Measurements from ENCODE around the gene MMRN1.

DNA sequence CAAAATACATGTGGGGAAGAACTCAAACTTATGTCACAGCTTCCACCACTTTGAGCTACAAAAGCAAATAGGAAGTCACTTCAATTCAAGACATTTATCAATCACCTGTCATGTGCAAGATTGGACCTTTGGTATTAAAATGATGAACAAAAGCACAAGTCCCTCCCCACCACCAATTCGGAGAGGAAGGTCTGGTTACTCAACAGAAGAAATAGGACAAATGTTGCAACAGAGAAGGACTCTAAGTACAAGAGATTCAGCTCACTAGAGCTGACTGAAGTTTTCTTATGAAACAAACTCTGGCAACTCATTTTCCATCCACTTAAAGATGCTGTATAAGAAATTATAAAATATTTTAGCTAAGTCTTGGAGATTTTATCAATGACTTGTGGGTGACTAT, 16.0 kb upstream of the MMRN1 start:
- TF ChIP-seq, protein P1, sequence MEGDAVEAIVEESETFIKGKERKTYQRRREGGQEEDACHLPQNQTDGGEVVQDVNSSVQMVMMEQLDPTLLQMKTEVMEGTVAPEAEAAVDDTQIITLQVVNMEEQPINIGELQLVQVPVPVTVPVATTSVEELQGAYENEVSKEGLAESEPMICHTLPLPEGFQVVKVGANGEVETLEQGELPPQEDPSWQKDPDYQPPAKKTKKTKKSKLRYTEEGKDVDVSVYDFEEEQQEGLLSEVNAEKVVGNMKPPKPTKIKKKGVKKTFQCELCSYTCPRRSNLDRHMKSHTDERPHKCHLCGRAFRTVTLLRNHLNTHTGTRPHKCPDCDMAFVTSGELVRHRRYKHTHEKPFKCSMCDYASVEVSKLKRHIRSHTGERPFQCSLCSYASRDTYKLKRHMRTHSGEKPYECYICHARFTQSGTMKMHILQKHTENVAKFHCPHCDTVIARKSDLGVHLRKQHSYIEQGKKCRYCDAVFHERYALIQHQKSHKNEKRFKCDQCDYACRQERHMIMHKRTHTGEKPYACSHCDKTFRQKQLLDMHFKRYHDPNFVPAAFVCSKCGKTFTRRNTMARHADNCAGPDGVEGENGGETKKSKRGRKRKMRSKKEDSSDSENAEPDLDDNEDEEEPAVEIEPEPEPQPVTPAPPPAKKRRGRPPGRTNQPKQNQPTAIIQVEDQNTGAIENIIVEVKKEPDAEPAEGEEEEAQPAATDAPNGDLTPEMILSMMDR (IDR thresholded peaks at IDR 0.05 in 8 of 11, conservative IDR thresholded peaks at IDR 0.05 in 3 of 11) = no peak
- TF ChIP-seq POLR2A (IDR thresholded peaks at IDR 0.05) = no peak
